Naive thymus-derived CD8-positive, alpha-beta T cell (primary cell): ENCODE data around the gene PAAF1. TPM values are rescaled to one million over a fixed set of nuclear protein-coding genes. Genes with fewer than 3 reads are reported as not detected.

Experiments used
- ATAC-seq, 2 donors: fragments of 150-1000 bp; cut with Tn5 transposase in 1 of 2; sonication (Bioruptor Pico), chemical (Tn5 transposase) in 1 of 2; 1 replicate in 1 of 2; 2 replicates in 1 of 2; pipeline ENCODE4 v1.10.0; 2021; ENCODE audit warnings: mild to moderate bottlenecking in 2 of 2, moderate library complexity in 2 of 2
- POLR2A ChIA-PET: fragments of 350-600 bp; sonication (Branson Sonifier 250); formaldehyde crosslinking; loops from one replicate; lab custom pipeline; 2021; ENCODE audit warnings: antibody characterized with exemption; lab: Charles Lee
- DNase-seq, 10 donors: peaks; one replicate each; pipeline versions ENCODE4 v3.0.0 to v3.0.0-alpha.2; 2020 to 2022
- H3K27ac Mint-ChIP-seq, 10 donors: one replicate each; pipeline ENCODE4 v1.8.0; 2020 to 2022; ENCODE audit warnings: mild to moderate bottlenecking in 10 of 10, mixed read lengths in 10 of 10, moderate library complexity in 4 of 10, inconsistent platforms in 1 of 10
- H3K27me3 Mint-ChIP-seq, 5 donors: one replicate each; pipeline ENCODE4 v1.8.0; 2021 to 2022; ENCODE audit warnings: mixed read lengths in 5 of 5
- H3K36me3 Mint-ChIP-seq, 3 donors: one replicate each; pipeline ENCODE4 v1.8.0; 2020 to 2022; ENCODE audit warnings: mixed read lengths in 3 of 3, mild to moderate bottlenecking in 2 of 3, inconsistent platforms in 1 of 3
- H3K4me1 Mint-ChIP-seq, 4 donors: one replicate each; pipeline ENCODE4 v1.8.0; 2021 to 2022; ENCODE audit warnings: mixed read lengths in 4 of 4
- H3K4me3 Mint-ChIP-seq, 10 donors: one replicate each; pipeline ENCODE4 v1.8.0; 2020 to 2022; ENCODE audit warnings: mild to moderate bottlenecking in 10 of 10, mixed read lengths in 10 of 10, moderate library complexity in 6 of 10, inconsistent platforms in 1 of 10
- H3K9me3 Mint-ChIP-seq, 9 donors: one replicate each; pipeline ENCODE4 v1.8.0; 2020 to 2022; ENCODE audit warnings: mixed read lengths in 9 of 9, mild to moderate bottlenecking in 3 of 9, inconsistent platforms in 1 of 9, moderate library complexity in 1 of 9
- polyA plus RNA-seq, 3 donors: library from polyadenylated mRNA; unstranded; fragments of 300-500 nt; fragmentation: Illumina TruSeq; gene quantifications; one replicate each; pipeline ENCODE4 v1.2.3, GENCODE V29; 2021
- total RNA-seq, 8 experiments: library from RNA in 2 of 8; stranded (reverse) in 2 of 8; gene quantifications; one replicate each; pipeline ENCODE4 v1.2.3 and lab custom pipeline; 2021 to 2026

The PAAF1 gene
- total and polyA plus RNA-seq, 5 experiments from 2014 or later: 17.7 to 30.4 (median 23.9) TPM

DNA sequence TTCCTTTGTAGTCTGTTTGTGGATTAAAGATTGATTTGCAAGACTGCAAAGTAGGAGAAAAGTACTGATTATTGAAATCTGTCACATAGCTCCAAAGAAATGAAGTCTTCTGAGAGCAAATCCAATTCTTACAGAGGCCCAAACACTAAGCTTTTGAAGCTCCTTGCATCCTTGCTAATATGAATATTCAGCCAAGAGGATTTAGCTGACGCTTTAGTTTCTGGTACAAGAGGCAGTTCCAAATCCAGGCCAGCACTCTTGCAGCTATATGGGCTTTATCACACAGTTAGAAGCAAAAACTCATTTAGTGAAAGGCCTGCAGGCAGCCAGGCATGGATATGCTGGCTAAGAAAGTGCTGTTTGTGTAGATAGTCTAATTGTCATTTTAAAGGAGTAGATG, 12.7 kb downstream of the PAAF1 start:
- no peaks in the 10 kb centered on the region for H3K27me3 Mint-ChIP-seq
- DNase-seq (no peak), ATAC-seq (no peak)
- no peak overlapping the region for H3K4me3 Mint-ChIP-seq
- POLR2A ChIA-PET: interaction anchor here (0.5 kb wide), 1 partner anchor 9 kb away, joined by 3 read pairs; no protein-coding TSS in a partner anchor
- H3K9me3 Mint-ChIP-seq: no peaks in the 10 kb centered on the region
- H3K27ac Mint-ChIP-seq: no peak overlapping the region
- H3K36me3 Mint-ChIP-seq: peaks cover 0 to 69% (median 16%) of the 10 kb centered on the region in 3 donors
- H3K4me1 Mint-ChIP-seq: peaks cover 0 to 14% (median 9%) of the 10 kb centered on the region in 4 donors

DNA sequence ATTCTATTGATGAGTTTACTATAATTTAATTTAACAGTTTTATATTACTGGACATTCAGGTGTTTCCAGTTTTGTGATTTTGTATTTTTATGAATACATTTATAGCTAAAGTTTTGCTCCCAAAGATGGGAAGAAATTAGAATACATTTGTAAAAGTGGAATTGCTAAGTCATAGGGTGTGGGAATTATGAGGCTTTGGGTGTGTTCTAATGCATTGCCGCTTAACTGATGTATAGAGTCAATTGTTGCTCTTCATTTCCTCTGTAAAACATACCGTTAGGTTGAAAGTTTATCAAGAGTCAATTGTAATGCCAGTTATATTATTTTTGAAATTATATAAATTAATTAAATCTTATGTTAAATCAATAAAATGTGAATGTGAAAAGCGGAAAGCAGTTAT, 16.2 kb downstream of the PAAF1 start:
- peaks cover 0 to 14% (median 5%) of the 10 kb centered on the region in 4 donors for H3K4me1 Mint-ChIP-seq
- peaks cover 5 to 64% (median 9%) of the 10 kb centered on the region in 3 donors for H3K36me3 Mint-ChIP-seq
- H3K27me3 Mint-ChIP-seq: no peaks in the 10 kb centered on the region
- ATAC-seq: no peak
- no peak for DNase-seq
- POLR2A ChIA-PET: interaction anchor here (0.7 kb wide), 1 partner anchor 95 kb away, joined by 9 read pairs; no protein-coding TSS in a partner anchor
- no peak overlapping the region for H3K4me3 Mint-ChIP-seq
- no peaks in the 10 kb centered on the region for H3K9me3 Mint-ChIP-seq
- peak overlapping the region in 1 of 10 donors; percentile 28 for H3K27ac Mint-ChIP-seq

DNA sequence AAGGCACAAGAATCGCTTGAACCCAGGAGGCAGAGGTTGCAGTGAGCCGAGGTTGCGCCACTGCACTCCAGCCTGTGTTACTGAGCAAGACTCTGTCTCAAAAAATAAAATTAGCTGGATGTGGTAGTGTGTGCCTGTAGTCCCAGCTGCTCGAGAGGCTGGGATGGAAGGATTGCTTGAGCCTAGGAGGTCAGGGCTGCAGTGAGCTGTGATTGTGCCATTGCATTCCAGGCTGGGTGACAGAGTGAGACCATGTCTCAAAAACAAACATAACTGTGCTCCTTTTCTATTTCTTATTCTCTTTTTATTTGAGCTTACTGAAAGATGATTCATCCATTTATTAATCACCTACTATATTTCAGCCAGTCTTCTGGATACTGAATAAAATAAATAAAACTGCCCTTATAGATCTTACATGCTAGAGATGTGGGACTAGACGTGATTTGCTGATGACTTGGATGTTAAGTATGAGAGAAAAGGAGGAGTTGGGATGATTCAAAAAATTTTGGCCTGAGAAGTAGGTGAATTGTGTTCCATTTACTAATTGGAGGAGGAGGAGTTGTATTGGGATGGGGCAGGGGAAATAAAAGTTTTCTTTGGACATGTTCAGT, 18.0 kb downstream of the PAAF1 start:
- H3K9me3 Mint-ChIP-seq: no peaks in the 10 kb centered on the region
- no peak overlapping the region for H3K4me3 Mint-ChIP-seq
- H3K27ac Mint-ChIP-seq: no peak overlapping the region
- no peak for ATAC-seq
- no peak for DNase-seq
- H3K4me1 Mint-ChIP-seq: peaks cover 0 to 11% (median 4%) of the 10 kb centered on the region in 4 donors
- H3K27me3 Mint-ChIP-seq: no peaks in the 10 kb centered on the region
- H3K36me3 Mint-ChIP-seq: peaks cover 5 to 64% (median 9%) of the 10 kb centered on the region in 3 donors
- POLR2A ChIA-PET: no interaction called here

DNA sequence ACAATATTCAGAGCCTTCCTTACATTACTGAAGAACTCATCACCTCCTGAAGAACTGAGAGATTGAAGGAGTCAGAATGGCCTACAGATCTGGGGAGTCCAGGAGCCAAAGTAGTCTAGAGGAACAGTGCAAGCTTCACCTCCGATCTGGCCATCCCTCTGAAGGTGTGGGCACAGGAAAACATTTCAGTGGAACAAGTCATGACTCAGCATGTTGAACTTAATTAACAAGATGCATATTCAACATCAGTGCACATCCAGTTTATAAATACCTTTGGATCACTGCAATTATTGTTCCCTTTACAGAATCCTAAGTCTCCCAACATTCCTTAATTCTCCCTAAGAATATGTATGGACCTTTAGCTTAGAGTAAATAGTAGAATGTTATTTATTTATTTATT, 25.5 kb downstream of the PAAF1 start:
- H3K4me1 Mint-ChIP-seq: no peaks in the 10 kb centered on the region
- H3K4me3 Mint-ChIP-seq: no peak overlapping the region
- H3K27me3 Mint-ChIP-seq: no peaks in the 10 kb centered on the region
- ATAC-seq (no peak), DNase-seq (no peak)
- H3K36me3 Mint-ChIP-seq: peaks cover 0 to 69% (median 12%) of the 10 kb centered on the region in 3 donors
- POLR2A ChIA-PET: interaction anchor here (0.7 kb wide), 1 partner anchor 156 kb away, joined by 5 read pairs; no protein-coding TSS in a partner anchor
- no peak overlapping the region for H3K27ac Mint-ChIP-seq
- H3K9me3 Mint-ChIP-seq: no peaks in the 10 kb centered on the region

DNA sequence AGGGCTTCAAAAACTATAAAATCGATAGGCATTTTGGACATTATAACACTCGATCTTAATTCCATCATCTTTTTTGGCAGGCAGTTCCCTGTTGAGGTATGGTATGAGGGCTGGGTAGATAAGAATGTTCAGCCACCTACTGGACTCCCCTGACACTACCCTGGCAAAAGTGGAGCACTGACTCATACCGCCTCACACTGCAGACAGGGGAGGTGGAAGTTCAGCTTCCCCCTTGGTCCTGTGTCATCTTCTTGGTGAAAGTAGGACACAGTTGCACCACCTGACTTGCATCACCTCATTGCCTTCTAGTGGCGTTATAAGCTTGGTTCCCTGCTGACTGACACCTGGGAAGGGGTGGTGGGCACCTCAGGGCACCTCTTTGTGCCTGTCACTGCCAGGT, 30.4 kb downstream of the PAAF1 start:
- Mint-ChIP-seq H3K27me3 (no peaks in the 10 kb centered on the region), H3K9me3 (no peaks in the 10 kb centered on the region), H3K4me1 (no peaks in the 10 kb centered on the region), H3K4me3 (no peak overlapping the region), H3K27ac (peak overlapping the region in 1 of 10 donors; percentile 62), H3K36me3 (peaks cover 6 to 68% (median 9%) of the 10 kb centered on the region in 3 donors)
- POLR2A ChIA-PET: no interaction called here
- DNase-seq (no peak), ATAC-seq (no peak)

DNA sequence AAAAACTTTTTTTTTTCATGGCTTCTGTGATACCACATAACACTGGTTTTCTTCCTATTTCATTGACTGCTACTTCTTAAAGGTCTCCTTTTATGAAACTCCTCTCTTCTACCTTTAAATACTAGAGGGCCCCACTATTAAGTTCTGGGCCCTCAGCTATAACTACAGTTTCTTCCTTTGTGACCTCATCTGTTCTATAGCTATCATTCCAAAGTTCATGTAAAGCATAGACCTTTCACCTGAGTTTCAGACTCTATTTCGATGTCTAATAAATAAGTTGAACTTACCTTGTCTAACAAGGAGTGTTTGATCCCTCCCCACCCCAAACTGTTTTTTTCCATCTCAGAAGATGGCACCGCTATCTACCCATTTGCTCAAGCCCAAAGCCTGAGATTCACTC, 35.2 kb downstream of the PAAF1 start:
- POLR2A ChIA-PET: no interaction called here
- no peaks in the 10 kb centered on the region for H3K4me1 Mint-ChIP-seq
- DNase-seq: no peak
- no peaks in the 10 kb centered on the region for H3K27me3 Mint-ChIP-seq
- H3K36me3 Mint-ChIP-seq: peaks cover 12 to 80% (median 29%) of the 10 kb centered on the region in 3 donors
- no peaks in the 10 kb centered on the region for H3K9me3 Mint-ChIP-seq
- ATAC-seq: no peak
- H3K27ac Mint-ChIP-seq: peak overlapping the region in 2 of 10 donors; percentile 12 to 15
- no peak overlapping the region for H3K4me3 Mint-ChIP-seq

DNA sequence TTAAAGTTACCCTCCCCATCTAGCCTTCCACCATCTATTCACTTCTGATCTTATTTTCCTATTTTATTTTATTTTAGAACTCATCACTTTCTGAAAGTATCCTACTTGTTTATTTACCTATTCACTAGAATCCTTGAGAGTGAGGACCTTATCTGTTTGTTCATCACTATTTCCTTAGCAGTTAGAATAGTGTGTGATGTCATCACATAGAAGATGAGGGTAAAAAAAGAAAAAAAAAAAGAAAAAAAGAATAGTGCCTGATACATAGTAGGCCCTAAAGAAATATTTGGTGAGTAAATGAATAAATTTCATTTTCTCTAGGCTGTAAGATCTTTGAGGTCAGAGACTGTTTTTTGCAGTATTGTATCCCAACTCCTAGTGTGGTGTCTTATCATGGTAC, 36.7 kb downstream of the PAAF1 start:
- POLR2A ChIA-PET: no interaction called here
- ATAC-seq: no peak
- no peak overlapping the region for H3K27ac Mint-ChIP-seq
- H3K4me3 Mint-ChIP-seq: no peak overlapping the region
- no peaks in the 10 kb centered on the region for H3K9me3 Mint-ChIP-seq
- no peaks in the 10 kb centered on the region for H3K4me1 Mint-ChIP-seq
- no peak for DNase-seq
- no peaks in the 10 kb centered on the region for H3K27me3 Mint-ChIP-seq
- peaks cover 12 to 89% (median 34%) of the 10 kb centered on the region in 3 donors for H3K36me3 Mint-ChIP-seq

DNA sequence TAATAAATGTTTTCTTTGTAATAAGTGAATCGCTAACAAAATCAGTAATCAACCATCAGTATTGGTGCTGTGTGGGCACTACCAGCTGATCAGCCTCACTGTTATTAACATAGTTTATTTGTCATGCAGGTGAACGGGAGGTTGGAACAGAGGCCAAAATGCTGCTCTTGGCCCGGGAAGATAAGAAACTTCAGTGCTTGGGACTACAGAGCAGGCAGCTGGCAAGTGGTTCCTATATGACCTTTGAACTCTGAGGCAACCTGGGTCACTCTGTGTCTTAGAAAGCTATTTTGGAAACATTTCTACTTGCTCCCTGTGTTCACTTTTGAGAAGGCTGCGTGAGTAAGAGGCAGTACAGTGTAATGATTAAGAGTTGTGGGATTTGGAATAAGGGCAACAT, 37.5 kb downstream of the PAAF1 start:
- no peaks in the 10 kb centered on the region for H3K9me3 Mint-ChIP-seq
- no peak for DNase-seq
- peak overlapping the region in 1 of 10 donors; percentile 66 for H3K27ac Mint-ChIP-seq
- POLR2A ChIA-PET: interaction anchor here (0.6 kb wide), 1 partner anchor 9 kb away, joined by 4 read pairs; no protein-coding TSS in a partner anchor
- no peaks in the 10 kb centered on the region for H3K27me3 Mint-ChIP-seq
- no peaks in the 10 kb centered on the region for H3K4me1 Mint-ChIP-seq
- H3K36me3 Mint-ChIP-seq: peaks cover 12 to 93% (median 37%) of the 10 kb centered on the region in 3 donors
- ATAC-seq: no peak
- H3K4me3 Mint-ChIP-seq: no peak overlapping the region

DNA sequence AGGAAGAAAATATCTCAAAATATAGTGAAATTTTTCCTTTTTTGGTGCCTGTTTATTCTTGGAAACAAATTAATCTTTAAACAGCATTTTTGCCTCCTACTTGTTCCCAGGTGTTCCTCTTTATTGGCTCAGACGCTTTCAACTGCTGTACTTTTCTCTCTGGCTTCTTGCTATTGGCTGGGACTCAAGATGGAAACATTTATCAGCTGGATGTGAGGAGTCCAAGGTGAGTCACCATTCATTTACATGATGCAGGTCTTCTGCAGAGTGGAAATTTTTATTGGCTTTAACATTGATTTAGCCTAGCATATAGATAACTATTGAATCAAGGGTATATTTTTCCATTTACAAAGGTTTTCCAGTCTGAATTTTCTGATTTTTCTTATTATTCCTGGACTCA, 39.6 kb downstream of the PAAF1 start:
- peaks cover 7 to 89% (median 37%) of the 10 kb centered on the region in 3 donors for H3K36me3 Mint-ChIP-seq
- ATAC-seq: no peak
- no peak overlapping the region for H3K4me3 Mint-ChIP-seq
- POLR2A ChIA-PET: no interaction called here
- H3K4me1 Mint-ChIP-seq: no peaks in the 10 kb centered on the region
- no peak for DNase-seq
- no peaks in the 10 kb centered on the region for H3K27me3 Mint-ChIP-seq
- no peaks in the 10 kb centered on the region for H3K9me3 Mint-ChIP-seq
- H3K27ac Mint-ChIP-seq: no peak overlapping the region

DNA sequence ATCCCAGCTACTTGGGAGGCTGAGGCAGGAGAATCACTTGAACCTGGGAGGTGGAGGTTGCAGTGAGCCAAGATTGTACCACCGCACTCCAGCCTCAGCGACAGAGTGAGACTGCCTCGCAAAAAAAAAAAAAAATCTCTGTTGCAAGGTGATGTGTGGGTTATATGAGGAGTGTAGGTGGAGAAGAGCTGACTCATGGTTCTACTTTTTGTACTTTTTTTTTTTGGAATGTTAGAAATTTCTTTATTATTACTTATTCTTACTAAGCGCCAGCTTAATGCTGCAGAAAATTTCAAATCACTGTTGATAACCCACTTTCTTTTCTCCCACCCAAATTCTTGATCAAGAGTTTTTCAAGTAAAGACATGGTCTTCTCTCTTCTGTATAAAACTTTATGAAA, 44.4 kb downstream of the PAAF1 start:
- no peaks in the 10 kb centered on the region for H3K27me3 Mint-ChIP-seq
- no peak for ATAC-seq
- no peak overlapping the region for H3K4me3 Mint-ChIP-seq
- H3K36me3 Mint-ChIP-seq: peaks cover 0 to 88% (median 23%) of the 10 kb centered on the region in 3 donors
- H3K4me1 Mint-ChIP-seq: no peaks in the 10 kb centered on the region
- H3K27ac Mint-ChIP-seq: peak overlapping the region in 2 of 10 donors; percentile 22 to 34
- no peaks in the 10 kb centered on the region for H3K9me3 Mint-ChIP-seq
- POLR2A ChIA-PET: no interaction called here
- no peak for DNase-seq

DNA sequence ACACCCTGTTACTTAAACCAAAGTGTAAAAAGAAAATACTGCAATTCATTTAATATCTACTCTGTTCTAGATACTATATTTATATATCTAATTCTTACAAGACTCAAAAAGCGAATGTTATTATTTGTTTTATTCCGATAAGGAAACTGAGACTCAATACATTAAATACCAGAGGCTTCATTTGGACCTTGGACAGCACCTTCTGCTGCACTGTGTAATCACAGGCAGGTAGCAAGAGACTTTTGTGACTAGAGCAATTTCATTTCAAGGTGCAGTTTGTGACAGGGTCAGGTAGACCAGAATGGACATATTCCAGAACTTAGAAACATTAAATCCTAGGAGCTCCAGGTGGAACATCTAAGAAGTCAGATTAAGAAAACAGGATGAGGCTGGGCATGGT, 52.6 kb downstream of the PAAF1 start:
- peaks cover 0 to 86% (median 22%) of the 10 kb centered on the region in 3 donors for H3K36me3 Mint-ChIP-seq
- DNase-seq (no peak), ATAC-seq (no peak)
- no peak overlapping the region for H3K27ac Mint-ChIP-seq
- no peaks in the 10 kb centered on the region for H3K4me1 Mint-ChIP-seq
- no peak overlapping the region for H3K4me3 Mint-ChIP-seq
- no peaks in the 10 kb centered on the region for H3K27me3 Mint-ChIP-seq
- POLR2A ChIA-PET: no interaction called here
- H3K9me3 Mint-ChIP-seq: no peaks in the 10 kb centered on the region

DNA sequence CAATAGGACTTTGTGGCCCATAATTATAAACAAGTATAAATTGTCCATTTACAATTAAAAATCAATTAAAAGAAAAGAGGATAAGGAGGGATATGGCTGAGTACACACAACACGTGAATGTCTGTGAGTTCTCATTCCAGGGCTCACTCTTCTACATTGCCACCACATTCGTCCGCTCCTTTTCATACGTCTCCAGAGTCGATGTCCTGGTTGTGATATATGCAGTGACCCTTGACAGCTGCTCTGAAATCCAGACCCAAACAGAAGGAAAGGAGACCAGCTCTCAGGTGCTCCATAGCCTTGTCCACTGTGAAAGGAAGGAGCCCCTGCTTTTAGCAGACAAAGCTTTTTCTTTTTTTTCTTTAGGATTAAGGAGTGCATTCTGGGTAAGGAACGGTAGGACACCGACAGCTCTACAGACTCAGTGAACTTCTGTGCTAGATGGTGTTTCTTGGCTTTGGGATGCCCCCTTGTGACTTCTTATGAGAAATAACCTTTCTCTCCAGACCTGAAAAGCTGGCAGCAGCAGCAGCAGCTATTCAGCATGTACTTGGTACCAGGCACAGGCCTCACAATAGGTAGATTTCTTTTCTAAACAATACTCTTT, 54.3 kb downstream of the PAAF1 start:
- DNase-seq (peak in 3 of 10 donors; percentile 2 to 23 (median 11)), ATAC-seq (peak; percentile 42 to 59)
- H3K4me3 Mint-ChIP-seq: no peak overlapping the region
- H3K36me3 Mint-ChIP-seq: peaks cover 0 to 78% (median 17%) of the 10 kb centered on the region in 3 donors
- no peaks in the 10 kb centered on the region for H3K4me1 Mint-ChIP-seq
- POLR2A ChIA-PET: no interaction called here
- peak overlapping the region in 3 of 10 donors; percentile 9 to 33 (median 22) for H3K27ac Mint-ChIP-seq
- H3K9me3 Mint-ChIP-seq: no peaks in the 10 kb centered on the region
- H3K27me3 Mint-ChIP-seq: no peaks in the 10 kb centered on the region

DNA sequence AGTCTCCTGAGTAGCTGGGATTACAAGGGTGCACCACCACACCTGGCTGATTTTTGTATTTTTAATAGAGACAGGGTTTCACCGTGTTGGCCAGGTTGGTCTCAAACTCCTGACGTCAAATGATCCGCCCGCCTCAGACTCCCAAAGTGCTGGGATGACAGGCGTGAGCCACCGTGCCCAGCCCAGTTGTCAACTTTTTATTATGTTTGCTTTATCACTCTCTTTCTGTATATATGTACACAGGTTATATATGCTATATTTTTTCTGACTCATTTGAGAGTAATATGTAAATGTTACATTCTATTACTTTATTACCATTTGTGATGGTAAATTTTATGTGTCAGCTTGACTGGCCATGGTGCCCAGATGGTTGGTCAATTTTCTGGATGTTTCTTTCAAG, 55.2 kb downstream of the PAAF1 start:
- POLR2A ChIA-PET: no interaction called here
- no peaks in the 10 kb centered on the region for H3K9me3 Mint-ChIP-seq
- H3K27ac Mint-ChIP-seq: no peak overlapping the region
- no peak for DNase-seq
- ATAC-seq: no peak
- peaks cover 0 to 72% (median 16%) of the 10 kb centered on the region in 3 donors for H3K36me3 Mint-ChIP-seq
- H3K4me3 Mint-ChIP-seq: no peak overlapping the region
- H3K27me3 Mint-ChIP-seq: no peaks in the 10 kb centered on the region
- no peaks in the 10 kb centered on the region for H3K4me1 Mint-ChIP-seq
